GM18873 (cell line): ENCODE results near the gene SLC6A6.

Experiments used
- ATAC-seq: cut with Tn5 transposase; IDR thresholded peaks from one replicate; pipeline ENCODE4 v1.9.1; 2021; ENCODE audit warnings: mild to moderate bottlenecking, moderate library complexity, moderate number of reproducible peaks; ENCODE audit not compliant: unreplicated experiment, low FRiP score

Gene SLC6A6

DNA sequence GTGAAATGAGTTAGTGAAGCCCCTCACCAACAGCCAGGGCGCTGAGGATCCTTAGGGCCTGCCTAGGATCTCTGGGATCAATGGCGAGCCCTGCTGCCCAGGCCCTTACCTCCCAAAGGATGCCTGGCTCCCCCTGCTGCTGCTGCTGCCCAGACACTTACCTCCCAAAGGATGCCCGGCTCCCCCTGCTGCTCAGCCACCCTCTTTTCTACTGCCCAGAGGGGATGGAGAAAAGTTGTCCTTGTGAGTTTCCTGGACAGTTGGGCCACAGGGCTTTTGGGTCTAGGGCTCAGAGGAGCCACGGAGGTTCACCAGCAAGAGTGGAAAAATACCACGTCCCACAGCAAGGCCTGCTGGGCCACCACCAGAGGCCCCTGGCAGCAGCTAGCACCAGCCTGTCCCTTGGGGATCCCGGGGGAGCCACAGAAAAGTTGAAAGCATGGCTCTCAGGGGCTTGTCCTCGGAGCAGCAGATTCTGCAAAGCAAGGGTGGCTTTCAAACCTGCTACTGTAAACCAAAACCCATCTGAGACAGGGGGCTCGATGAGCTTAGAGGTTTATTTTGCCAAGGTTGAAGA, 59.4 kb downstream of the SLC6A6 start:
- no peak for ATAC-seq

DNA sequence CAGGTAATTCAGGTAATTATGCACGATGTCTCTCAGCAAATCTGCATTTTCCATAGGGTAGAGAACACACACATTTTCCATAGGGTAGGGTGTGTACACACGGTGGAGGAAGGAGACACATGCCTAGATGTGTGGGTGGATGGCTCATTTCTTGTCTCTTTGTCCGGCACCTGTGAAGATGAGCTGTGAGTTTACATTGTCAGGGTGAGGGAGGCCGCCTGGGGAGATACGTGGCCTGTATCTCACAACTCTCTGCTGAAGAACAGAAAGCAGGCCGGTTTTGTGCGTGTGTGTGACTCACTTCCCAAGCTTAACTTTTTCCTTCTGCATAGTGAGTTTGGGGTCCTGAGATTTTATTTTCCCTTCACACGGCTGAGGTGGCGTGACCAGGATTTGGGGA, 60.3 kb downstream of the SLC6A6 start:
- ATAC-seq = no peak

DNA sequence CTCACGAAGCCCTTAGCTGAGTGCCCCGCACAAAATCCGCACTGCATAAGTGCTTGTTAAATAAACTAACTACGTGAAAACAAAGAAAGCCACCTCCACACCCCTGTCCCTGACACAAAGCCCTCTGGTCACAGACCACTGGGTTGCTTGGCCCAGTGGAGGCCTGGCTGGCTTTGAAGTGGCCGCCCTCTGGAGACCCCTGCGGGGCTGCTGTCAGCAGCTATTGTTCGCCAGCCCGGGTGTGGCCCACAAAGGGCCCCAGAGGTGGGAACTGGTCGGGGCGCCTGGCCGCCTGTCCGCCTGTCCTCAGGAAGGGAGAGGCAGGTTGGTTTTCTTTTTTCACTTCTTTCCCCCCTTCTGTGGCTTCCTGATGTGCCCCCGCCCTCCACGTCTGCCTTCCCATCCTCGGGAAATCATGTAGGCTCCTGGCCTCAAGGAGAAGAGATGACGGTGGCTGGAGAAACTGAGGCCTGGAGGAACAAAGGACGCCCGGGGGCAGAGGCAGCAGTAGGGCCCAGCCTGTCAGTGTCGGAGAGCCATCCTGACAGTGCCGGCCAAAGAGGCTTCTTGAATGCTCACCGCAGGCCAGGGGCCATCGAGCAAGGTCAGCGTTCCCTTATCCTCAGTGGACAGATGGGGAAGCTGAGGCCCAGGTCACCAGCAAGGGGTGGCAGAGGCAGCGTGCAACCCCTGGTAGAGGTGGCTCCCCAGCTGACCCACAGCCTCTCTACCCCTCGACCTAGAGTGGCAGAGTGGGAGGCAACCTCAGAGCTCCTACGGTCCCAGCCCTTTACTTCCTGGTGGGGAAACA, 61.1 kb downstream of the SLC6A6 start:
- no peak for ATAC-seq

DNA sequence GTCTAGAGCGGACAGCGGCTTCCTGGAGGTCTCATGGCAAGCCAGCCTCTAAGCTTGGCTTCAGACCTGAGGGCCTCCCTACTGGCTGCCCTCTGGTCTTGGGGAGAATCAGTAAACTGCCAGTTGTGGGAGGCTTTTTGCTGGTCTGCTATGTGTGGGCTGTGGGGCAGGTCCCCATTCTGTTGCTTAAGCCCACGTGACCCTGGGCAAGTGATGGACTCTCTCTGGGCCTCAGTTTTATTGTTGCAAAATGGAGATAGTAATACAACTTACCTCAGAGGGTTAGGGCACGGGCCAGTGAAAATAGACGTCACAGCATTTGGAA, 61.7 kb downstream of the SLC6A6 start:
- ATAC-seq = no peak

DNA sequence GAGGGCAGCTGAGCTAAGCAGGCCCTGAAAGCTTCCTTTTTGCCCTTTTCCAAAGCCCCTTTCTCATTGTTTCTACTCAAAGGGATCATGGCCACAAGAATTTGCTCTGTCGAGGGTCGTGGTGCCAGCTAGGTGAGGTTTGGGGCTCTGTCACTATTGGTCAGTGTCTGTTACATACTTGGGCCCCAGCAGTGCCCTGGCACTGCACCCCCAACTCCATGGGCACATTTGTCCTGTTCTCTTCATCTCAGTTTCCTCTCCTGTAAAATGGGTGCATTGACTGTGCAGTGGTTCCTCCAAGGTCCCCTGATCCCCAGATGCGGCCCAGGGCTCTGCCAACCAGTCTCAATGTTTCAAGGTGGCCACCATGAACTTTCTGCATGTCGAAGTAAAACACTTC, 62.1 kb downstream of the SLC6A6 start:
- no peak for ATAC-seq

DNA sequence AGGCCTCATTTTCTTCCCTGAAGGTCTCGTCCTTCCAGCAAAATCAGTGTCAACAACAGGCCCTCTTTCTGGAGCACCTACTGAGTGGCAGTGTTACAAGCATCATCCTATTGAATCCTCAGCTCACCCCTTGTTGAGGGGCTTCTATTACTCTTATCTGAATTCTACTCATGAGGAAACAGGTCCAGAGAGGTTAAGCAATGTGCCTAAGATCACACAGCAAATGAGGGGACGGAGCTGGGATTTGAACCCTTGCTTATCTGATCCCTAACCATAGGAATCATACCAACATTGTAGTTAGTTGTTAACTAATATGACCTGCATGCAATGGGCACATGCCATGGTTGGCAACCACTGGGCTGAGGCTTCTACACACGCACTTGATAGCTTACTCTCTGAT, 63.0 kb downstream of the SLC6A6 start:
- ATAC-seq = no peak

GRCh38 chr3:14466179-14466903, 63.9 kb downstream of the SLC6A6 start:
- ATAC-seq = no peak

DNA sequence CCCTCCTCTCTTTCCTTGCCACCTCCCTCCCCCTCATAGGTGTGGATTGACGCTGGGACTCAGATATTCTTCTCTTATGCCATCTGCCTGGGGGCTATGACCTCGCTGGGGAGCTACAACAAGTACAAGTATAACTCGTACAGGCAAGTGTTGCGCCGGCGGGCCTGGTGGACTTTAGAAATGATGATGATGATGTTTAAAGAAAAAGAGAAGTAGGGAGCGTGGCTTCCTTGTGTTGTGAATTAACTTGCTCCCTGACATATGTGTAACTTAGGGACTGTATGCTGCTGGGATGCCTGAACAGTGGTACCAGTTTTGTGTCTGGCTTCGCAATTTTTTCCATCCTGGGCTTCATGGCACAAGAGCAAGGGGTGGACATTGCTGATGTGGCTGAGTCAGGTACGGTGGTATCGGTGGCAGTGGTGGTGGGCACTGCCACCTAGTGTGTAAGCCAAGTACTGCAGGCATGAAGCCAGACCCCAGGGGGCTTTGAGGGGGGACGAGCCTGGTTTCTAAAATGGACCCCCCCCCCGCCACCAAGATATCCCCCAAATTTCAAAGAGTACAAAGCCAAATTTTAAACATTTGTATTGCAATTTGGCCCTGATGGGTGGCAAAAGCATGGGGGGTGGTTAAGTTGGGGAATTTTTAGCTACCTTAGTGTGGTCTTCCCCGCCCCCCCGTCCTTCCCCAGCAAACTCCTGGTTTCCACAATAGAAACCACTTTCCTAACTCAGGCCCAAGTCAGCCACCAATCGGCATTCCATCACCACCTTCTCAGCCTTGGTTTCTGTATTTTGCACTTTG, 65.6 kb downstream of the SLC6A6 start:
- ATAC-seq = no peak

DNA sequence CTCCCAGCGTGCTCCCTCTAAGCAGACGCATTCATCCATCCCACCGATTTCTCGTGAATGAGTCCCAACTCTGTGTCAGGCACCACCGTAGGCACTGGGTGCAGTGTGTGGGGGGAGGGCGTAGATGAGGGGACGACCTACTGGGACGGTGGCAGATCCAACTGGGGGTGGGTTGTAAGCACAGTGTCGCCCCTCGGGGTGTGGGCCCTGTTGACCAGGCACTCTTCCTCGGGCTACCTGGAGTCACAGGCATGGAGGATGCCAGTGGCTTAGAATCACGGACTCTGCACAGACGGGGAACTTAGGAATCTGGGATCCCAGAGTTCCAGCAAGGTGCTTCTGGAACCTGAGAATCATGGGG, 66.2 kb downstream of the SLC6A6 start:
- ATAC-seq = no peak

DNA sequence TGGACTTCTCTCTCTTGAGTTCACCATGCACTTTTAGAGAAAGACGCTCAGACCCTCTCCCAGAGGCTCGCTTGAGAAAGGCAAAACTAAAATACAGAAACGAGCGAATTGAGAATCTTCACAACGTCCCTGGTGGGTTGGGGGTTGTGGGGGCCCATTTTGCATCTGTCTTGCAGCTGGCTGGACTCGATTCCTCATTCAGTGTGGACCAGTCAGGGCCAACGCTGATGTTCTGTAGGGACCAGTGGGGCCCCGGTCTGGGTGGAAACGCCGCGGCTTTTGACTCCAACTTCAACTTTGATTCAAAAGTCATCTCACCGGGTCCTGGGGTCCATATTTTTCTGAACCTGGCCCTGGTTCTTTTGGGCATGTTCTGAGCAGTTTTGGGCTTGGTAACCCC, 68.1 kb downstream of the SLC6A6 start:
- no peak for ATAC-seq

GRCh38 chr3:14471016-14471415, 68.6 kb downstream of the SLC6A6 start:
- ATAC-seq = no peak

DNA sequence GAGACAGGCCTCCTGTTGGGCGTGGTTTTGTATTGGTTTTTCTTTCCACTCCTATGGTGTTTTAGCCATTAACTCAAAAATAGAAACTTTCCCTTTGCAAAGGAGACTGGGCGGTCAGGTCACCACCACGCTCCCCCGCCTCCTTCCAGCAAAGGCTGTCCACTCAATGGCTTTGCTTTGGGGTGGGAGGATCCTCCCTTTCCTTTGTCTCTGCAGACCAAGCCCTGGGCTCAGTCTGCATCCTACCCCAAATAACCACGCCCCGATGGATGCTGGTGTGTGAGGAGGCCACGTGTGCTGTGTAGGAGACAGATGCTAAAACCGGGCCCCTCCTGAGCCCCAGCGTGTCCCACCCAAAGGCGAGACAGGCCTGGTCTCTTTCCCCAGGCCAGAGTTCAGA, 69.3 kb downstream of the SLC6A6 start:
- no peak for ATAC-seq

DNA sequence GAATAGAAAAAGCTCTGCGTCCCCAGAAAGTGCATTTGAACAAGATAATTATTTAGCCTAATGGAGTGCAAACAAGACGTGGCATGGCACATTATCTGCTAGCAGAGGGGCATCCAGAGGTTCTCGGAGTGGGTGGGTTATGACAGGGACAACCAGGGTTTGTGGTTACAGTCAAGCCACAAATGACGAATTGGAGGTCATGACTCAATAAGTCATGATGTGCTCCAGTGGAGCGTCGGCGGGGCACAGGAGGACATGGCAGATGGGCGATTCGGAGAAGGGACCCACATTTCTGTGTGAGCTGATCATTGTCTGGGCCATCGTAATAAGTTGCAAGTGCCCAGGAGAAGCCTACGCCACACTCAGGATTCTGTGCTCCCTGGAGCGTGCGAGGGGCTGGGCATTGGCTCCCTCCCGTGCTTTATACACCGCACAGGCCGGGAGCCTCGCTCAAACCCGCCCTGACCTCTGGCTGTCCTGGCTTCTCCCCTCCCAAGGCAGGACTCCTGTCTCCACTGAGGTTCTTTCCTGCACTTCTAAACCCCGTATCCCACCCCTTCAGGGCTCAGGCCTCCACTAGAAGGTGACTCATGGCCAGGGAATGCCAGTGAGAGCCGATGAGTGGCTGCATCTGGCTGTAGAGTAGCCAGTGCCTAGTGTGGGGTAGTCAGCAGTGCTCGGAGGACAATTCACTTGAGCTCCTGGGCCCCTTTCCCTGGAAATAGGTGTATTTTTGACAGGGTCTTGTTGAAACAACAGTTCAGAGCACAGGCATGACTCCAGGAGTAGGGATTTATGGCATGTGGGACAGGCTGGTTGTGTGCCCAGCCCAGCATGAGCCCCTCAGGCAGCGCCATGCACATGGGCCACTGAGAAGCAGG, 70.3 kb downstream of the SLC6A6 start:
- ATAC-seq = no peak

DNA sequence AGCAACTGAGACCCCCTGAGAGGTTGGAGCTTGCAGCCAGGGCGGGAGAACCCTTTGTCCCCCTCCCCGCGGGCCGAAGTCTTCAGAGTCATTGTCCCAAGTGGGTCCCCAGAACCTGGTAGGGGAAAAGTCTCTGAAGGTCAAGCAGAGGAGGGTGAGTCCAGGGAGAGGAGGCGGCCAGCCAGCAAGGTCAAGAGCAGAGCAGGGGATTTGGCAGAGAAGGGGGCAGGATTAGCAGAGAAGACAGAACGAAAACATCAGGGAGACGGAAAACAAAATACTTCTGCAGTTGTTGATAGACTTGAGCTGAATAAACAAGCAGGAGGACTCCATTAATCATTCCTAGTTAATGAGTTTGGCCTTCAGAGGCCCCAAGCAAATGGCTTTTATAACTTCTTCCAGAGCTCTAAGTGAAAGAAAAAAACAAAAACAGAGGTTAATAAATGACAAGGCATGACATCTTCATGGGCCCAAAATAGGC, 71.0 kb downstream of the SLC6A6 start:
- no peak for ATAC-seq

DNA sequence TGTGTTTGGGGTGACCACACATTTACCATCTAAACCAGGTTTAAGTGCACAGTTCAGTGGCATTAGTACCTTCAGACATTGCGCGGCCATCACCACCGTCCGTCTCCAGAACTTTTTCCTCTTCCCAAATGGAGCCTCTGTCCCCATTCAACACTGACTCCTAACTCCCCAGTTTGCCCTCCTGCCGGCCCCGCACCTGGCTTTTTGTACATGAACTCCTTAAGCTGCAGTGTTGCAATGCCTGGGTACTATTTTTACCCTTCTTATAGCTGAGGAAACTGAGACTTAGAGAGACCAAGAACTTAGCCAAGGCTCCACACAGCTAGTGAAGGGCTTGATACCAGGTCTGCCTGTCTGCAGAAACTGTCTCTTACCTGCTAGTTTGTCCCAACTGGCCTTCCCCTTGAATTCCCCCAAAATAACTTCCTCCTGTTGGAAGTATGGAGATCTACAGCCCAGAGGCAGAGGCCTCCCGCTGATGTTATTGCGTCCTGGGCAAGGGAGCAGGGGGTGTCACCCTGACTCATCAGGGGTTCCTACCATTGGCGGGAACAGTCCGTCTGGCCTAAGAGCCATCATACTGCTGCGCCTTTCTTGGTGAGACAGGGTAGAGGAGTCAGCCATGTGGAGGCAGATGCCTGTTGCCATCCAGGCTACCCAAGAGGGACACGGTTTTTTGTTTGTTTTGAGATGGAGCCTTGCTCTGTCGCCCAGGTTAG, 72.1 kb downstream of the SLC6A6 start:
- ATAC-seq = no peak

DNA sequence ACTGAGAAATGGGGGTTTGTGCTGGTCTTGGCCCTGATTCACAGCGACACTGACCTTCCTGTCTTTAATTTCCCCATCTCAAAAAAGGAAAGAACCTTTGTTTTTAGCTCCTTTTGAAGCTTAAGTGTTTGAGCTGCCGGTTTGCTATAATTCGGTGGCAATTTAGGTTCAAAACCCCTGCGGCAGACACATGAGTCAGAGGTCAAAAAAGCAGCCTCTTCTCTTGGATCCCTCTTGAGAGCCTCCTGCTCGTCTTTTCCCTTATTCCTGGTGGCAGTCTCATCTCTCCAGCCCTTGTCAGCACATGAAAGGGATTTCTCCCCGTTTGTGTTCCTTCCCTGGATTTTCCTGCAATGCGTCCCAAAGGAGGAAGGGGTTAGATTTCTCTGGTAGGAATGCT, 73.2 kb downstream of the SLC6A6 start:
- ATAC-seq = no peak

- ATAC-seq = no peak
Measured at GRCh38 chr3:14476583-14477265, 74.3 kb downstream of the SLC6A6 start.

GRCh38 chr3:14477311-14477935, 75.0 kb downstream of the SLC6A6 start:
- no peak for ATAC-seq
